ENCODE measurements around the gene MKX.

The MKX gene

GRCh38 chr10:27741173-27742091 lies 4.2 kb downstream of the MKX start:
- no peak for DNase-seq

GRCh38 chr10:27736396-27736795 lies 9.2 kb downstream of the MKX start:
- no peak for DNase-seq

- DNase-seq, result no peak
Observed at GRCh38 chr10:27730041-27730440, 15.6 kb downstream of the MKX start.

- no peak for DNase-seq
Observed at GRCh38 chr10:27728338-27728737, 17.3 kb downstream of the MKX start.

GRCh38 chr10:27724287-27724686 lies 21.3 kb downstream of the MKX start:
- DNase-seq, result no peak

GRCh38 chr10:27723436-27723835 lies 22.2 kb downstream of the MKX start:
- no peak for DNase-seq

GRCh38 chr10:27720529-27720928 lies 25.1 kb downstream of the MKX start:
- no peak for DNase-seq

GRCh38 chr10:27719052-27719451 lies 26.6 kb downstream of the MKX start:
- DNase-seq, result no peak

- no peak for DNase-seq
Observed at GRCh38 chr10:27717861-27718260, 27.8 kb downstream of the MKX start.

GRCh38 chr10:27717224-27717623 lies 28.4 kb downstream of the MKX start:
- no peak for DNase-seq

GRCh38 chr10:27716521-27716920 lies 29.1 kb downstream of the MKX start:
- DNase-seq, result no peak

- no peak for DNase-seq
Observed at GRCh38 chr10:27715505-27715904, 30.1 kb downstream of the MKX start.

- no peak for DNase-seq
Observed at GRCh38 chr10:27714349-27714748, 31.3 kb downstream of the MKX start.

GRCh38 chr10:27713941-27714340 lies 31.7 kb downstream of the MKX start:
- DNase-seq, result no peak

- no peak for DNase-seq
Observed at GRCh38 chr10:27710014-27710413, 35.6 kb downstream of the MKX start.

- DNase-seq, result no peak
Observed at GRCh38 chr10:27709304-27709703, 36.3 kb downstream of the MKX start.

GRCh38 chr10:27701938-27702537 lies 43.6 kb downstream of the MKX start:
- no peak for DNase-seq

- no peak for DNase-seq
Observed at GRCh38 chr10:27699776-27700175, 45.8 kb downstream of the MKX start.

- no peak for DNase-seq
Observed at GRCh38 chr10:27698961-27699360, 46.7 kb downstream of the MKX start.

GRCh38 chr10:27696466-27696865 lies 49.2 kb downstream of the MKX start:
- DNase-seq, result no peak

- no peak for DNase-seq
Observed at GRCh38 chr10:27695706-27696105, 49.9 kb downstream of the MKX start.

GRCh38 chr10:27695088-27695487 lies 50.5 kb downstream of the MKX start:
- DNase-seq, result no peak

- DNase-seq, result no peak
Observed at GRCh38 chr10:27692663-27693062, 53.0 kb downstream of the MKX start.

- DNase-seq, result no peak
Observed at GRCh38 chr10:27688991-27689390, 56.6 kb downstream of the MKX start.

GRCh38 chr10:27688276-27688675 lies 57.3 kb downstream of the MKX start:
- no peak for DNase-seq
